ENCODE data around the gene IL20RA.
"Not testable (repeated sequence)": the region's sequence is repeated elsewhere in the genome, so short reads cannot be mapped to it uniquely, and the experiment has no call there.

The IL20RA gene

GRCh38 chr6:137006056-137006455, 38.7 kb downstream of the IL20RA start:
- no peak for DNase-seq (ENCODE audit: low read depth)

GRCh38 chr6:137005073-137005472, 39.7 kb downstream of the IL20RA start:
- no peak for DNase-seq (ENCODE audit: low read depth)

GRCh38 chr6:137002505-137002904, 42.3 kb downstream of the IL20RA start:
- no peak for DNase-seq (ENCODE audit: low read depth)

GRCh38 chr6:137001977-137002302, 42.8 kb downstream of the IL20RA start:
- DNase-seq (ENCODE audit: low read depth): no peak

GRCh38 chr6:137001299-137001976, 43.3 kb downstream of the IL20RA start:
- DNase-seq (ENCODE audit: low read depth): no peak

GRCh38 chr6:137000825-137001224, 43.9 kb downstream of the IL20RA start:
- no peak for DNase-seq (ENCODE audit: low read depth)

GRCh38 chr6:136995521-136995920, 49.2 kb downstream of the IL20RA start:
- DNase-seq (ENCODE audit: low read depth): no peak

GRCh38 chr6:136994782-136995181, 50.0 kb downstream of the IL20RA start:
- DNase-seq (ENCODE audit: low read depth): no peak

- no peak for DNase-seq (ENCODE audit: low read depth)
These were observed 52.7 kb downstream of the IL20RA start for GRCh38 chr6:136992113-136992512.

- no peak for DNase-seq (ENCODE audit: low read depth)
These were observed 53.1 kb downstream of the IL20RA start for GRCh38 chr6:136991646-136992045.

GRCh38 chr6:136990754-136991153, 54.0 kb downstream of the IL20RA start:
- DNase-seq (ENCODE audit: low read depth): no peak

GRCh38 chr6:136990242-136990578, 54.6 kb downstream of the IL20RA start:
- DNase-seq (ENCODE audit: low read depth): no peak

- DNase-seq (ENCODE audit: low read depth): no peak
These were observed 55.1 kb downstream of the IL20RA start for GRCh38 chr6:136989571-136990241.

- DNase-seq (ENCODE audit: low read depth): no peak
These were observed 57.2 kb downstream of the IL20RA start for GRCh38 chr6:136987526-136987925.

- no peak for DNase-seq (ENCODE audit: low read depth)
These were observed 59.3 kb downstream of the IL20RA start for GRCh38 chr6:136985502-136985901.

GRCh38 chr6:136984578-136984977, 60.2 kb downstream of the IL20RA start:
- DNase-seq (ENCODE audit: low read depth): no peak

GRCh38 chr6:136983687-136984086, 61.1 kb downstream of the IL20RA start:
- DNase-seq (ENCODE audit: low read depth): no peak

GRCh38 chr6:136982928-136983327, 61.8 kb downstream of the IL20RA start:
- no peak for DNase-seq (ENCODE audit: low read depth)

- DNase-seq (ENCODE audit: low read depth): no peak
These were observed 64.7 kb downstream of the IL20RA start for GRCh38 chr6:136980070-136980469.

GRCh38 chr6:136979206-136979605, 65.6 kb downstream of the IL20RA start:
- DNase-seq (ENCODE audit: low read depth): no peak

- no peak for DNase-seq (ENCODE audit: low read depth)
These were observed 67.7 kb downstream of the IL20RA start for GRCh38 chr6:136977075-136977474.

- no peak for DNase-seq (ENCODE audit: low read depth)
These were observed 69.6 kb downstream of the IL20RA start for GRCh38 chr6:136975089-136975715.

GRCh38 chr6:136973781-136974180, 71.0 kb downstream of the IL20RA start:
- not testable (repeated sequence) for DNase-seq (ENCODE audit: low read depth)

GRCh38 chr6:136971609-136972008, 73.2 kb downstream of the IL20RA start:
- DNase-seq (ENCODE audit: low read depth): no peak

All from stimulated activated CD8-positive, alpha-beta memory T cell treated with anti-CD3 and anti-CD28 coated beads, Interleukin-4, amount 100 ng/mL, for 24 hours (primary cell).